GM23338 (cell line): ENCODE measurements around the gene PANK4. TPM values are rescaled to one million over a fixed set of nuclear protein-coding genes. Genes with fewer than 3 reads are reported as not detected.

Source experiments
- ATAC-seq: fragments of 200-7000 bp; cut with Tn5 transposase; 3 replicates; pipeline ENCODE4 v1.9.1; 2020
- DNase-seq: peaks from one replicate; pipeline ENCODE4 v3.0.0-alpha.2; 2015; ENCODE audit warnings: low spot score
- H2AFZ ChIP-seq: fragments of 200-600 bp; sonication (generic); 2 replicates; pipeline ENCODE4 v1.8.0; 2016; ENCODE audit warnings: antibody characterized with exemption, mild to moderate bottlenecking, moderate library complexity
- H3F3A ChIP-seq: fragments of 200-600 bp; sonication (generic); replicated peaks from 2 replicates; pipeline ENCODE4 v1.8.0; 2017; ENCODE audit warnings: antibody characterized with exemption, mixed run types, low read depth
- H3K27ac ChIP-seq: fragments of 200-600 bp; sonication (generic); 2 replicates; pipeline ENCODE4 v1.6.1; 2016; ENCODE audit warnings: low read depth
- H3K27me3 ChIP-seq: fragments of 200-600 bp; sonication (generic); 2 replicates; pipeline ENCODE4 v1.8.0; 2016; ENCODE audit warnings: mild to moderate bottlenecking, mixed run types, moderate library complexity; ENCODE audit not compliant: insufficient read depth
- H3K36me3 ChIP-seq: fragments of 200-600 bp; sonication (generic); 2 replicates; pipeline ENCODE4 v1.8.0; 2016; ENCODE audit warnings: mild to moderate bottlenecking; ENCODE audit not compliant: insufficient read depth
- H3K4me1 ChIP-seq: fragments of 200-600 bp; sonication (generic); 2 replicates; pipeline ENCODE4 v1.8.0; 2016; ENCODE audit warnings: mild to moderate bottlenecking, moderate library complexity; ENCODE audit not compliant: insufficient read depth
- H3K4me2 ChIP-seq: fragments of 200-600 bp; sonication (generic); 2 replicates; pipeline ENCODE4 v1.7.1; 2017; ENCODE audit warnings: mixed run types
- H3K4me3 ChIP-seq: fragments of 200-600 bp; sonication (generic); 2 replicates; pipeline ENCODE4 v1.6.1; 2016; ENCODE audit warnings: mixed run types
- H3K79me2 ChIP-seq: fragments of 200-600 bp; sonication (generic); replicated peaks from 2 replicates; pipeline ENCODE4 v1.8.0; 2017; ENCODE audit warnings: mild to moderate bottlenecking; ENCODE audit not compliant: insufficient read depth
- H3K9me2 ChIP-seq: fragments of 200-600 bp; sonication (generic); 2 replicates; pipeline ENCODE4 v1.8.0; 2017; ENCODE audit not compliant: insufficient read depth
- H4K20me1 ChIP-seq: fragments of 200-600 bp; sonication (generic); replicated peaks from 2 replicates; pipeline ENCODE4 v1.8.0; 2017; ENCODE audit warnings: mild to moderate bottlenecking; ENCODE audit not compliant: insufficient read depth
- H3K27ac Mint-ChIP-seq: 2 replicates; pipeline ENCODE4 v1.8.0; 2020; ENCODE audit warnings: inconsistent platforms, mild to moderate bottlenecking, moderate library complexity, mixed read lengths
- H3K27me3 Mint-ChIP-seq: 3 replicates; pipeline ENCODE4 v1.8.0; 2022; ENCODE audit warnings: low read depth, mild to moderate bottlenecking, moderate library complexity, mixed read lengths, inconsistent platforms; ENCODE audit not compliant: insufficient read depth, poor library complexity
- H3K36me3 Mint-ChIP-seq: 3 replicates; pipeline ENCODE4 v1.8.0; 2021; ENCODE audit warnings: low read depth, mild to moderate bottlenecking, inconsistent platforms, moderate library complexity, mixed read lengths
- H3K4me1 Mint-ChIP-seq: 3 replicates; pipeline ENCODE4 v1.8.0; 2020; ENCODE audit warnings: mild to moderate bottlenecking, inconsistent platforms, mixed read lengths
- H3K4me3 Mint-ChIP-seq: 3 replicates; pipeline ENCODE4 v1.8.0; 2021; ENCODE audit warnings: moderate library complexity, mild to moderate bottlenecking, inconsistent platforms, mixed read lengths
- H3K9me3 Mint-ChIP-seq: 3 replicates; pipeline ENCODE4 v1.8.0; 2020; ENCODE audit warnings: moderate library complexity, mild to moderate bottlenecking, inconsistent platforms, mixed read lengths
- EZH2phosphoT487 ChIP-seq: fragments of 200-600 bp; sonication (generic); IDR thresholded peaks from one replicate; pipeline ENCODE4 v1.8.1; 2018; ENCODE audit warnings: antibody characterized with exemption; ENCODE audit not compliant: unreplicated experiment
- NANOG ChIP-seq: IDR thresholded peaks from 2 replicates; pipeline ENCODE4 v1.6.1; 2016; ENCODE audit warnings: antibody characterized with exemption, borderline replicate concordance
- ZNF331 ChIP-seq: fragments of 250-450 bp; sonication (Bioruptor Pico); IDR thresholded peaks from 2 replicates; pipeline ENCODE4 v1.5.0; 2020; ENCODE audit warnings: low read depth, mild to moderate bottlenecking, moderate library complexity
- polyA plus RNA-seq: library from polyadenylated mRNA; unstranded; fragments of >200 nt; fragmentation: Nextera tagmentation; extraction: Ambion mirVana; gene quantifications from 2 replicates; pipeline ENCODE4 v1.2.1, GENCODE V29; 2016
- total RNA-seq: library from RNA; depleted of rRNA; stranded (reverse); fragments of >200 nt; shearing (Covaris generic); gene quantifications from 2 replicates; pipeline ENCODE4 v1.2.3, GENCODE V29; 2014
- TF ChIP-seq, protein P1 (sequence below): IDR thresholded peaks from one replicate; pipeline ENCODE4 v1.6.1; 2018; ENCODE audit warnings: antibody characterized with exemption; ENCODE audit not compliant: unreplicated experiment
- TF ChIP-seq, protein P2 (sequence below): fragments of 250-450 bp; sonication (Bioruptor Pico); IDR thresholded peaks from 2 replicates; pipeline ENCODE4 v1.5.0; 2020; ENCODE audit warnings: mild to moderate bottlenecking, moderate library complexity

Gene PANK4
- total and polyA plus RNA-seq, 2 experiments from 2014 or later, result 25.8 to 43.7 TPM

DNA sequence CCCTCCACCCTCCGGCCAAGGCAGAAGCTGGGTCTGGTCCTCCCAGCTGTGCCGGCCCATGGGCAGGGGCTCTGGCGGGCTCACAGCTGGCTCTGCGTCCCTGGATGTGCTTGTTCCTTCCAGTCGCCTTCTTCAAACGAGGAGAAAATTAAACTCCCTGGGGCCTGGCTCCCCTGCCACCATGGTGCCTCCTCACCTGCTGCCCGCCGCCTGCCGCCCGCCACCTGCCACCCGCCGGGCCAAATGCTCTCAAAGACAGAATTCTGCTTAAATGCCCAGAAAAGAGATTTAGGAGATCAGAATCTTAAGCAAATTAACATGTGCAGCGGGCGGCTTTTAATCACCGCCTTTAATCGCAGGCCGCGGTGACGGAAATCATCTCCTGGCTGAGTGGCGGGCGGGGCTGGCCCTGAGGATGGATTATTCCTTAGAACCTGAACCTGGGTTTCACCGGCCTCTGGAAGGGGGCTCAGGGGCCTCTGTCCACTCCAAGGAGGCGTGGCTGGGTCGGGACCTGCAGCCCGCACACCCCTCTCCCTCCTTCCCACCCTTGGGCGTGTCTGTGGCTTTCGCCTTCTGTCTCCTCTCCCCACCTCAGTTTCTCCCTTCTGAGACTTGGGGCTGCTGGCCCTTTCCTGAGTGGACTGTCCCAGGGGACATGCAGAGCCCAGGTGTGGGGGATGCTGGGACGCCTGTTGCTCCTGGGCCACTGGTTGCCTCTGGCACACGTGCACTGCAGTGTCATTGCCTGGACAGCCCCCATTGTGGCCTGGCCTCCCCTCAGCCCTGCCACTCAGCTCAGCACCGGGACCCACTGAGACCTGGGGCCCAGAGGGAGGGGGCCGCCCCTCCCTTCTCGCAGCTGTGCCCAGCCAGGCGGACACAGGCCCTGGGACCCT lies 60.8 kb downstream of the PANK4 start:
- H3K4me1 ChIP-seq, result no peaks in the 10 kb centered on the region
- H3K36me3 Mint-ChIP-seq, result no peaks in the 10 kb centered on the region
- H3K27ac ChIP-seq, result no peak overlapping the region
- no peaks in the 10 kb centered on the region for H3K27me3 ChIP-seq
- TF ChIP-seq EZH2phosphoT487 (no peak), NANOG (no peak), ZNF331 (CRISPR knock-in tag) (no peak)
- TF ChIP-seq, protein P1, sequence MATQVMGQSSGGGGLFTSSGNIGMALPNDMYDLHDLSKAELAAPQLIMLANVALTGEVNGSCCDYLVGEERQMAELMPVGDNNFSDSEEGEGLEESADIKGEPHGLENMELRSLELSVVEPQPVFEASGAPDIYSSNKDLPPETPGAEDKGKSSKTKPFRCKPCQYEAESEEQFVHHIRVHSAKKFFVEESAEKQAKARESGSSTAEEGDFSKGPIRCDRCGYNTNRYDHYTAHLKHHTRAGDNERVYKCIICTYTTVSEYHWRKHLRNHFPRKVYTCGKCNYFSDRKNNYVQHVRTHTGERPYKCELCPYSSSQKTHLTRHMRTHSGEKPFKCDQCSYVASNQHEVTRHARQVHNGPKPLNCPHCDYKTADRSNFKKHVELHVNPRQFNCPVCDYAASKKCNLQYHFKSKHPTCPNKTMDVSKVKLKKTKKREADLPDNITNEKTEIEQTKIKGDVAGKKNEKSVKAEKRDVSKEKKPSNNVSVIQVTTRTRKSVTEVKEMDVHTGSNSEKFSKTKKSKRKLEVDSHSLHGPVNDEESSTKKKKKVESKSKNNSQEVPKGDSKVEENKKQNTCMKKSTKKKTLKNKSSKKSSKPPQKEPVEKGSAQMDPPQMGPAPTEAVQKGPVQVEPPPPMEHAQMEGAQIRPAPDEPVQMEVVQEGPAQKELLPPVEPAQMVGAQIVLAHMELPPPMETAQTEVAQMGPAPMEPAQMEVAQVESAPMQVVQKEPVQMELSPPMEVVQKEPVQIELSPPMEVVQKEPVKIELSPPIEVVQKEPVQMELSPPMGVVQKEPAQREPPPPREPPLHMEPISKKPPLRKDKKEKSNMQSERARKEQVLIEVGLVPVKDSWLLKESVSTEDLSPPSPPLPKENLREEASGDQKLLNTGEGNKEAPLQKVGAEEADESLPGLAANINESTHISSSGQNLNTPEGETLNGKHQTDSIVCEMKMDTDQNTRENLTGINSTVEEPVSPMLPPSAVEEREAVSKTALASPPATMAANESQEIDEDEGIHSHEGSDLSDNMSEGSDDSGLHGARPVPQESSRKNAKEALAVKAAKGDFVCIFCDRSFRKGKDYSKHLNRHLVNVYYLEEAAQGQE, result no peak
- TF ChIP-seq, protein P2, sequence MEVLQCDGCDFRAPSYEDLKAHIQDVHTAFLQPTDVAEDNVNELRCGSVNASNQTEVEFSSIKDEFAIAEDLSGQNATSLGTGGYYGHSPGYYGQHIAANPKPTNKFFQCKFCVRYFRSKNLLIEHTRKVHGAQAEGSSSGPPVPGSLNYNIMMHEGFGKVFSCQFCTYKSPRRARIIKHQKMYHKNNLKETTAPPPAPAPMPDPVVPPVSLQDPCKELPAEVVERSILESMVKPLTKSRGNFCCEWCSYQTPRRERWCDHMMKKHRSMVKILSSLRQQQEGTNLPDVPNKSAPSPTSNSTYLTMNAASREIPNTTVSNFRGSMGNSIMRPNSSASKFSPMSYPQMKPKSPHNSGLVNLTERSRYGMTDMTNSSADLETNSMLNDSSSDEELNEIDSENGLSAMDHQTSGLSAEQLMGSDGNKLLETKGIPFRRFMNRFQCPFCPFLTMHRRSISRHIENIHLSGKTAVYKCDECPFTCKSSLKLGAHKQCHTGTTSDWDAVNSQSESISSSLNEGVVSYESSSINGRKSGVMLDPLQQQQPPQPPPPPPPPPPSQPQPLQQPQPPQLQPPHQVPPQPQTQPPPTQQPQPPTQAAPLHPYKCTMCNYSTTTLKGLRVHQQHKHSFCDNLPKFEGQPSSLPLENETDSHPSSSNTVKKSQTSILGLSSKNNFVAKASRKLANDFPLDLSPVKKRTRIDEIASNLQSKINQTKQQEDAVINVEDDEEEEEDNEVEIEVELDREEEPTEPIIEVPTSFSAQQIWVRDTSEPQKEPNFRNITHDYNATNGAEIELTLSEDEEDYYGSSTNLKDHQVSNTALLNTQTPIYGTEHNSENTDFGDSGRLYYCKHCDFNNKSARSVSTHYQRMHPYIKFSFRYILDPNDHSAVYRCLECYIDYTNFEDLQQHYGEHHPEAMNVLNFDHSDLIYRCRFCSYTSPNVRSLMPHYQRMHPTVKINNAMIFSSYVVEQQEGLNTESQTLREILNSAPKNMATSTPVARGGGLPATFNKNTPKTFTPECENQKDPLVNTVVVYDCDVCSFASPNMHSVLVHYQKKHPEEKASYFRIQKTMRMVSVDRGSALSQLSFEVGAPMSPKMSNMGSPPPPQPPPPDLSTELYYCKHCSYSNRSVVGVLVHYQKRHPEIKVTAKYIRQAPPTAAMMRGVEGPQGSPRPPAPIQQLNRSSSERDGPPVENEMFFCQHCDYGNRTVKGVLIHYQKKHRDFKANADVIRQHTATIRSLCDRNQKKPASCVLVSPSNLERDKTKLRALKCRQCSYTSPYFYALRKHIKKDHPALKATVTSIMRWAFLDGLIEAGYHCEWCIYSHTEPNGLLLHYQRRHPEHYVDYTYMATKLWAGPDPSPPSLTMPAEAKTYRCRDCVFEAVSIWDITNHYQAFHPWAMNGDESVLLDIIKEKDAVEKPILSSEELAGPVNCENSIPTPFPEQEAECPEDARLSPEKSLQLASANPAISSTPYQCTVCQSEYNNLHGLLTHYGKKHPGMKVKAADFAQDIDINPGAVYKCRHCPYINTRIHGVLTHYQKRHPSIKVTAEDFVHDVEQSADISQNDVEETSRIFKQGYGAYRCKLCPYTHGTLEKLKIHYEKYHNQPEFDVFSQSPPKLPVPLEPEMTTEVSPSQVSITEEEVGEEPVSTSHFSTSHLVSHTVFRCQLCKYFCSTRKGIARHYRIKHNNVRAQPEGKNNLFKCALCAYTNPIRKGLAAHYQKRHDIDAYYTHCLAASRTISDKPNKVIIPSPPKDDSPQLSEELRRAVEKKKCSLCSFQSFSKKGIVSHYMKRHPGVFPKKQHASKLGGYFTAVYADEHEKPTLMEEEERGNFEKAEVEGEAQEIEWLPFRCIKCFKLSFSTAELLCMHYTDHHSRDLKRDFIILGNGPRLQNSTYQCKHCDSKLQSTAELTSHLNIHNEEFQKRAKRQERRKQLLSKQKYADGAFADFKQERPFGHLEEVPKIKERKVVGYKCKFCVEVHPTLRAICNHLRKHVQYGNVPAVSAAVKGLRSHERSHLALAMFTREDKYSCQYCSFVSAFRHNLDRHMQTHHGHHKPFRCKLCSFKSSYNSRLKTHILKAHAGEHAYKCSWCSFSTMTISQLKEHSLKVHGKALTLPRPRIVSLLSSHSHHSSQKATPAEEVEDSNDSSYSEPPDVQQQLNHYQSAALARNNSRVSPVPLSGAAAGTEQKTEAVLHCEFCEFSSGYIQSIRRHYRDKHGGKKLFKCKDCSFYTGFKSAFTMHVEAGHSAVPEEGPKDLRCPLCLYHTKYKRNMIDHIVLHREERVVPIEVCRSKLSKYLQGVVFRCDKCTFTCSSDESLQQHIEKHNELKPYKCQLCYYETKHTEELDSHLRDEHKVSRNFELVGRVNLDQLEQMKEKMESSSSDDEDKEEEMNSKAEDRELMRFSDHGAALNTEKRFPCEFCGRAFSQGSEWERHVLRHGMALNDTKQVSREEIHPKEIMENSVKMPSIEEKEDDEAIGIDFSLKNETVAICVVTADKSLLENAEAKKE, result no peak
- no peaks in the 10 kb centered on the region for H3K79me2 ChIP-seq
- no peak overlapping the region for H3K4me2 ChIP-seq
- no peak for DNase-seq
- no peak for ATAC-seq
- peaks cover 8% of the 10 kb centered on the region for H3K27me3 Mint-ChIP-seq
- no peaks in the 10 kb centered on the region for H3K9me2 ChIP-seq
- H3K36me3 ChIP-seq, result no peaks in the 10 kb centered on the region
- no peaks in the 10 kb centered on the region for H3K9me3 Mint-ChIP-seq
- no peak overlapping the region for H3K4me3 Mint-ChIP-seq
- H3K27ac Mint-ChIP-seq, result no peak overlapping the region
- no peaks in the 10 kb centered on the region for H4K20me1 ChIP-seq
- H3F3A ChIP-seq, result no peaks in the 10 kb centered on the region
- no peaks in the 10 kb centered on the region for H3K4me1 Mint-ChIP-seq
- H3K4me3 ChIP-seq, result no peak overlapping the region
- H2AFZ ChIP-seq, result no peak overlapping the region
